ENCODE results near the gene ABHD16A. TPM values are rescaled to one million over a fixed set of nuclear protein-coding genes. Genes with fewer than 3 reads are reported as not detected.

The ABHD16A gene
- total RNA-seq, 1 donor from 2014 or later = 38.8 TPM

DNA sequence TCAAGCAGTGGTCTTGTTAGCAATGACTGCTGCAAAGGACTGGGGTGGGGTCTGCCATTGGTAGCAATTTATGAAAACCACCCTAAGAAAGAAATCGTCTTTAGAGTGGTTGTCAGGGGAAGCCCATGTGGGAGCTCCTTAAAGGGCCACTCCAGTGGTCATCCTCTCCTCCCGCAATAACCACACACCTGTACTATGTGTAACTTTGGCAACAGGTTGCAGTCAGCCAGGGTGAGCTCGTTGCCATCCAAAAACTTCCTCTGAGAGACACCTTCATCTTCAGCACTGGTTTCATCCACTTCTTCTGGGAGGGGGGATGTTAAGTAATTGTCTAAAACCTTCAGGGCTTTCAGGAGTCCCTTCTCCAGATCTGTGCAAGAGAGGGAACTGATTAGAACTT lies 28.9 kb upstream of the ABHD16A start:
- no peak for DNase-seq (ENCODE audit: low spot score)

DNA sequence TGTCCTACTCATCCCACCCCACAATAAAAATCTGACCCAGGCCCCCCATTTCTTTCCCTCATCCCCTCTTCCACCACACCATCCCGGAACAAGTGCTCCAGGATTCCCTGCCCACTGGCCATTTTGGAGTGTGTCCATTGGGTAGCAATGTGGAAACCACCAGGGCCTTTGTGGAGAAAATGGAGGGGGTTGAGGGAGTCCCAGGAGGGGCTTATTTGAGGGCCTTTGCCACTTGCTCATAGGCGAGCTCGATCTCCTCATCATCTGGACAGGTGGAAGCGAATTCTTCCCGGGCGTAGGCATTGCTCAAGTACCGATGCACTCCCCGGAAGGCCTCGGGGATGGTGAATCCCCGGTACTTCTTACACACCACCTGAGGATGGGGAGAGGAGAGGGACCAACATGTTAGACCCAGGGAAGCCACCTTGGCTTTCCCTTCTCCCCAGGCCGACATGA lies 27.5 kb upstream of the ABHD16A start:
- DNase-seq (ENCODE audit: low spot score) = no peak

DNA sequence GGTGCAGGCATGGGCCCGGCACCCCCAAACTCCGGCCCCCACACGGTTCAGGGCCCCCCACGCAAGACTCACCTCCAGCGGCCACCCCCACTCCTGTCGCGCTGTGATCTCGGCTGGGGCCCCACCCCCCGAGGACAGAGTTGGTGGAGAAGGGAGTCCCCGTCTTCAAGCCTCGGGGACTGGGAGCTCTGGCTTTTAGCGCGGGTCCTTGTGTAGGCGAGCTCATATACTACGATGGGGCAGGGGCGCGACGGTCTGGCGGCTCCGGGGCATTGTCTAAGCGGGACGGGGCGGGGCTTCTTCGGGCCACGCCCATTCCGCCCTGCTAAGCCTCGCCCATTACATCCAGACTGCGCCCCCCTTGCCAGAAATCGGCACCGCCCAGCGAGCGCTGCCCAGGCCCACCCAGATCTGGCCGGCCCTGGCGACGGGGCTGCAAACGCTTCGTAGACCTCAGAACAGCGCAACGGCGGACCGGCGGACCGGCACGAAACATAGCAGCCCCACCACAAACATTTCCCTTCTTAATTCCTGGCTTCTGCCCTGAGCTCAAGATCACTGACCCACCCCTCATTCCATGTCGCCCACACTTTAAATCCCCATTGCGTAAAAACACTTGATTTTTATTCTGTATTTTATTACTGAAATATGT lies 27.0 kb upstream of the ABHD16A start:
- DNase-seq (ENCODE audit: low spot score) = peak; percentile 97

DNA sequence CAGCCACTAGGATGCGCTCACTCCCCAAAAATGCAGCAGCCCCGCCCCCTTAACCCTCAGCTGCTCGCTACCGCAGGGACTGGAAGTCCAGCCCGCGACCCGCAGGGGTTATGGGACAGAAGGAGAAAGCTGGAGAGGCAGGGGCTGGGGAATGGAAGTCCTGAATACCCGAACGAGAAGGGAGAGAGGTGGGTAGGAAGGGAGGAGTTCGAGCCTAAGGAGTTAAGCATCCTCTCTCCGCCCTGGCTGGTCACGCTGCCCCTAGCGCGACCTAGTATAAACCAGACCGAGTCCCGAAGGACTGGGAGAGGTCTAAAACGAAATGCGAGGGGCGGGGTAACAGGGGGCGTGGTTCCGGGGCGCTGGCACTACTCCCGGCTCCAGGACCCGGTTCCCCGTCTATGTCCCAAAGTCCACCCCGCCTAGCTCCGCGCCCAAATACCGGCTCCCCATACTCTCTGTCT lies 26.4 kb upstream of the ABHD16A start:
- peak; percentile 93 for DNase-seq (ENCODE audit: low spot score)

DNA sequence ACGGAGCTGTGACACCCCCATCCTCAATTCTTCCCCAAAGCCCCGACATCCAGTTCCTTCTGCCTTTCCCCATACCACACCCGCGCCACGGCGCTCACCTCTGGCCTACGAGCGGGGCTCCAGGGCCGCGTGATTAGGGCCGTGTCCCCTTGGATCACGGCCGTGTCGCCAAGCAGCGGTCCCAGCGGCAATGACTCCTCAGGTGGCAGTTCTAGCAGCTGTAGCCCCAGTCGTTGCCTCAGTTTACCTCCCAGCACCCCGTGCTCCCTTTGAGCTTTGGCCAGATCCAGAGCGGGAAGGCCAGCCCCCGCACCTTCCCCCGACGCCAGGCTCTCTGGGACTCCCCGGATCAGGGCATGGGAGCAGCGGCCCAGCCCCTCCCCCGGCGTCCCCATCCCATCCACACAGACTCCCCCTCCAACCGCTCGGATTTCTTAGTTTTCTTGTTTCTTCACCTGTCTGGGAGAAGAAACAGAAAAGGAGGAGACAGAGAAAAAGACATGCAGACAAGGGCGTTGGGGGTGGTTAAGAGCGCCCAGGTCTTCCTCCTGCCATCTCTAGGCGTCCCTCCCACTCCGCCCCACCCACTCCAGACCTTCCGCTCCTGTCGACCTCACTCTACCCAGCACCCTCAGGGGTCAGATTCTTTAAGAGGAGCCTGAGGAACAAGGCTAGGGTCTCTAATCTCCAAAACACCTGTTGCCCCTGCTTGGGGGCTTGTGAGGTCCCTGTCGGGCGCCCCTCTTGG lies 25.8 kb upstream of the ABHD16A start, which contains the start of gene DDAH2:
DDAH2 (minus strand) TSS at position 533 of the 748 bp plus-strand sequence; CDS start at position 395, 138 bp downstream.
- DNase-seq (ENCODE audit: low spot score) = no peak

DNA sequence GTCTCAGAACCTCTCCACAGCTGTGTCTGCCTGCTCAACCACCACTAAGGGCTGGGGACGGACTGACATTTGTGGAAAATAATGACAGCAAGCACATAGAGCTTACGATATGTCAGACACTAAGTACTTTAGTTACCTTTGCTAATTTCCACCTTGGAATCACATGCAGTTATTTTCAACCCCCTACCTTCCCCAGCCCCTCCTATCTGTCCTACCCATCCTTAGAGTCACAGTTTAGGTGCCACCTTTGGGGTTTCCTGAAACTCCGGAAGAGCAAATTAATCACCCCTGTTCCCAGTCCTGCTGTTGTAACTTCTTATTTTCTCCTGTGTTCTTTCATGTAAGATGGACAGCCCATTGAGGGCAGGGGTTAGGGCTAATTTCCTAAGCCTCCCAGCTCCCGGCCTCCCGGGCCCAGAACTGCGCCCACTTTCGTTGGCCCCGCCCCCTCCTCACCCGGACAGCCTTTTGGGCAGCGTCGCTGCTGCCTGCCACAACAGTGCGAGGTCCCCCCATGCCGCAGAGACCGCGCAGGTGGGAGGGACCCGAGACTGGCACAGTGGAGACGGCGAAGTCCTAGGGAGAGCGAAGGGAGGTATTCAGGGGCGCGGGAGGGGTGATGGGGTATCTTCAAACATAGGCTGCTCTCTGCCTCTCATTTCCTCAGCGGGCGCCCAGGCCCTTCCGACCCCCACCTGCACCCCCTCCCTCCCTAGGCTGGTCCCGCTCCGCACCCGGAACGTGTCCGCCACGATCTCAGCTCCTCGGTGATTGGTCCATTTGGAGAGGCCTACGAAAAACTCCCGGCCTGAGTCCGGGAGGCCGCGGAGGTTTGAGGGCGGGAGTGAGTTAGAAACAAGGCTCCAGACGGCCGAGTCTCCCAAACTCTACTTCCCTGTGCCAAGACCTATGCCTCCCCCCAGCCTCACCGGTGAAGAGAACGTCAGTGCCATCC lies 24.9 kb upstream of the ABHD16A start:
- no peak for DNase-seq (ENCODE audit: low spot score)

DNA sequence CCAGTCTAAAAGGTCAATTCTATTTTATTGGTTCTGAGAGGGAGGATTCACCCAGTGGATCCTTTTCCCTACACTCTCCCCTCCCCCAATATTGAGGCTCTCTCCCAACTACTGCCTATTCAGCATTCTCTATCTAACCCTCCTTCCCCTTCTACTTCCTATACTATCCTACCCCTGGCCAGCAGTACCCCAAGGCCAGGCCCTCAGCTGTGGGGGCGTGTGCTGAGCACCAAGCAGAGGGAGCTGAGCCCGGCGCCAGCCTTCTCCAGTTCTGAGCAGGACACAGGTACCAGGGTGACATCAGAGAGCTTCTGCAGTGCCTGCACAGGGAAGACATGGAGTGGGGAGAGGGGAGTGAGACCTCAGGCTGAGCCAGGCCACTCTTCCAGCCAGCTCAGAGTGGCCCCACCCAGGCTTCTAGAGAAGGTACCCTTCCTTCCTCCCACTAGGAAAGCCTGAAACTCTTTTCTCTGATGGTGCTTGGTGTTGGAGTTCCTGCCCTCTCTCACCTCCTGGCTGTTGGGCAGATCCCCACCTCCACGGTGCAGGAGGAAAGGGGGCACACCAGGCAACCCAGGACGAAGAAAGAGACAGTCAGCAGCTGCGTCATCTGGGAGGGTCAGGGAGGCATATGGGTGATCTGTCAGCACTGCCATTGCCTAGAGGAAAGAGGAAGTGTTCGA lies 24.1 kb upstream of the ABHD16A start:
- DNase-seq (ENCODE audit: low spot score) = no peak

DNA sequence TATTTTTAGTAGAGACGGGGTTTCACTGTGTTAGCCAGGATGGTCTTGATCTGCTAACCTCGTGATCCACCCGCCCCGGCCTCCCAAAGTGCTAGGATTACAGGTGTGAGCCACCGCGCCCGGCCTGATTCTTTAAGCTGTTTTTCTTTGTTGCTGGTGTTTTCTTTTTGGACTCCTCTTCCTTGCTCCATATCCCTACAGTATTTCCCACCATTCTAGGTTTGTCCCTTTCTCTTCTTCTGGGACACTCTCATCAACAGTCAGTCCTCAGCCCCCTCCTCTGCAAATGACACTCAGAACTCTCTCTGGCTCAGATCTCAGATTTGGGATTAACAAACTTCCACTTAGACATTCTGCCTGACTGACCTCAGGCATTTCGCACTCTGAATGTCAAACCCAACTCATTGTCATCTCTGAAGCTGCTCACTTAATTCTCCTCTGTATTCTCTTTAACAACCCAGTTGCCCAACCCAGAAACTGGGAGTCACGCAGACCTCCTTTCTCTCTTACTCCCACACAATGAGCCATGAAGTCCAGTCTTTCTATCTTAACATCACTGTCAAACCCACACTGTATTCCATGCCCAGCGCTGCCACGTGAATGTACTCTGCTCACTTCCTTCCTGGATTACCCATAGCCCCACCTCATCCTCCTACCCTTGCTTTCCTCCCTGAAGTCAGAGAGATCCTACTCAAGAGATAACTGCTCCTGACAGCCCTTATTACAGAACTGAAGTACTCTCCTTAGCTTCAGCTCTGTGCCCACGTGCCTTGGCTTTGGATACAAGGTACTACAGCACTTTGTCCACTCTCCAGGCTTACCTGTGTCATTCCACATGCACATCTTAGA lies 22.6 kb upstream of the ABHD16A start:
- no peak for DNase-seq (ENCODE audit: low spot score)

DNA sequence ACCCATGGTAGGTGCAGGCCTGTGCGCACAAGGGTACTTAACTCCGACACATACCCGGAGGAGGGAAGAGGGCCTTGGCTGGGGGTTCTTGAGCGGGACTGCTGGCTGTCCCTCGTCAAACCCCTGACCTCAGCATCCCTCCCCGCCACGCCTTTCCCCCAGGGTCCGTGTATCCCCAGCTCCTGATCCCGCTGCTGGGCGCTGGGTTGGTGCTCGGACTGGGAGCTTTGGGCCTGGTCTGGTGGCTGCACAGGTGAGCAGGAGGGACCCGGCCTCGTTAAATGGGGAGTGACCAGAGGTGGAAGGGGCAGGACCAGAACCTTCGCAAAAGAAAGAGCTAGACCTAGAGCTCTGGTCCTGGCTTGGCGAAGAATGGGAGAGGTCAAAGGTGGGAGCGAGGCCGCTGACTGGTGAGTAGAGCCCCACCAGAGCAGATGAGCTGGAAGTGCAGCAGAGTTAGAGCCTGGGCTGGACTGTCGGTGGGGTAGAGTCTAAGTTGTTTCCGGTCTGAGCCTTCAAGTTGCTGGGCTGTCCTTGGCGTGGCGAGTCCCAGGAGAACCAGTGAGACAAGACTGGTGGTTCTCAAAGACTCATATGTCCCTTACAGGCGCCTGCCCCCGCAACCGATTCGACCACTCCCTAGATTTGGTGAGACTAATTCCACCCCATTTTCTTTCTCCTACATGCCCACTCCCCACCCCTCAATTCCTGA lies 21.0 kb upstream of the ABHD16A start:
- DNase-seq (ENCODE audit: low spot score) = no peak

DNA sequence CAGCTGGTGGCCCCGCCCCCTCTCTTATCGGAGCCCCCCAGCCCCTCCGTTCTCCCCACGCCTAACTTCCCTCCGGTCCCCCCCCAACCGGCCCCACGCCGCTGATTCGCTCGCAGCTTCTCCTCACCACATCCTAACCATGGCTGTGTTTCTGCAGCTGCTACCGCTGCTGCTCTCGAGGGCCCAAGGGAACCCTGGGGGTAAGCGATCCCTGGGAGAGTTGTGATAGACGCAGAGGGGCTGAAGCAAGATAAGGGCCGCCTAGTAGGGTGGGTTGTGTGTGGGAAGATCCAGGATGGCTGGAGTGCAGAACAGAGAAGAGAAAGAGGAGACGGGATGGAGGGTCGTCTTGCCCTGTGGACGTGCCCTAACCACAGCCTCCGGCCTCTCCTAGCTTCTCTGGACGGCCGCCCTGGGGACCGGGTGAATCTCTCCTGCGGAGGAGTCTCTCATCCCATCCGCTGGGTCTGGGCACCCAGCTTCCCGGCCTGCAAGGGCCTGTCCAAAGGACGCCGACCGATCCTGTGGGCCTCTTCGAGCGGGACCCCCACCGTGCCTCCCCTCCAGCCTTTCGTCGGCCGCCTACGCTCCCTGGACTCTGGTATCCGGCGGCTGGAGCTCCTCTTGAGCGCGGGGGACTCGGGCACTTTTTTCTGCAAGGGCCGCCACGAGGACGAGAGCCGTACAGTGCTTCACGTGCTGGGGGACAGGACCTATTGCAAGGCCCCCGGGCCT lies 20.3 kb upstream of the ABHD16A start, which contains the start of gene MPIG6B:
MPIG6B (plus strand) TSS at position 129 of the 735 bp plus-strand sequence; CDS start at position 140, 11 bp downstream.
- DNase-seq (ENCODE audit: low spot score) = no peak

DNA sequence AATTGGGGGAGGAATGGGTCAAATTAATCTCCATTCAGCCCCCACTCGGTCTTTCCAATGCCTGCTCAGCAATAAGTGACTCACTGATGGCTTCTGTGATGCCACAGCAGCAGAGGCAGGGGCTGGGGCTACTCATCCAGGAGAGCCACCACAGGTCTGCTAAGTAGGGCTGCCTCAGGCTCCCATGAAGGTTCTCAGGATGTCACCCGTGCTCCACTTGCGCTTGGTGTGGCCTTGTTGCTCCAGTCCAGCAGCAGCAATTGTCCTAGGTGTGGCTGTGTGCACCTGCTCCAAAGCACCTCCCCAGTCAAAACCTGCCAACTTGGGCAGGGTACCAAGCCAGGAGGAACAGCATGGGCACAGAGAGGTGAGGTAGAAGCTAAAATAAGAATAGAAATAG lies 19.0 kb upstream of the ABHD16A start:
- no peak for DNase-seq (ENCODE audit: low spot score)

DNA sequence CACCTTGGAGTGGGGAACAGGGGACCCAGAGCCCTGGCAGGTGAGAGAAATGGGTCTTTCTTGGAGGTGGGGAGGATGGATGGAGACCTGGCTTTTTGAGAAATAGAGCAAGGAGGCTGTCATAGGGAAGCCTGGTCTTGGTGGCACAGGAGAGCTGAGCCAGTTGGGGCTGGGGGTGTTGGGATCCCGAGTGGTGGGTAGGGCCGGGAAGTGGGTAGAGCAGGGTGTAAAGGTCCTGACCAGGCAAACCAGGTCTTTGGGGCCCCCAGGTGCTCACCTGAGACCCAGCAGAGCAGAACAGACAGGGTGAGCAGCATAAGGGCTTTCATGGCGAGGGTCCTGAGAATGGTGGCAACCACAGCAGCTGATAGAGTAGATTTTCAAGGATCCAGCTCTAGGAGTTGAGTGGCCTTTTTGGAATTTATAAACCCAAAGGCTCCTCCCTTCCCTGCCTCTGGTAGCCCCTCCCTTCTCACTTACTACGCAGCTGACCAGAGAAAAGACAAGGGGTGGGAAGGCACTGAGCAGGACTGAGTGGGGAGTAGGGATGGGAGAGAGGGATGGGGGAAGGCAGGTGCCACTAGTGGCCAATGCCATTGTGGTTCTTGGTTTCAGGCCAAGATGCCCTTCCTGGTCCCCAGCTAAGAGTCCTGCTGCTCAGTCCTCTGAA lies 18.4 kb upstream of the ABHD16A start, which contains the start of gene LY6G6C:
LY6G6C (minus strand) TSS at position 396 of the 670 bp plus-strand sequence; CDS start at position 329, 67 bp downstream.
- DNase-seq (ENCODE audit: low spot score) = no peak

DNA sequence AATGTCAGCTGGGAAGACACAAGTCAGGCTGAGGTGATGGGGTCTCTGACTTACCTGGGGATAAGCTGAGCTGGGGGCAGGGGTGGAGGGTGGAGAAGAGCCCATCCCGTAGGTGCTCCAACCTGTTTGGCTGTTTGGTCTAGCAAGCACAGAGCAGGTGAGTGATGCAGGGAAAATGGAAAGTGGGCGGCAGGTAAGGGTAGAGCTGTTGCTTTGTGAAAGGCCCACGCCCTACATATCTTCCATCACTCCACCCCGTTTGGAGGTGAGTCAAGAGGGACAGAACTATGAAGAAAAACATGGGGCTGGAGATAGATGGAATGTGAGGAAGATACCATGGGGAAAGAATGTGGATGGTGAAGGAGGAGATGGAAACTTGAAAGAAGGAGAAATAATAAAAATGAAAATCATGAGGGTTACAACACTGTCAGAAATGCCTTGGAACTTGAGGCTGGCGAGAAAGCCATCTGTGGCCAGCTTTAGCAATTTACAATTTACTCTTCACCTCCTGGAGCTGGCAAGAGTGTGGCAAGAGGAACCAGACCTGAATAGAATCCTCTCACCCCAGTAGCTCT lies 17.2 kb upstream of the ABHD16A start:
- DNase-seq (ENCODE audit: low spot score) = no peak

DNA sequence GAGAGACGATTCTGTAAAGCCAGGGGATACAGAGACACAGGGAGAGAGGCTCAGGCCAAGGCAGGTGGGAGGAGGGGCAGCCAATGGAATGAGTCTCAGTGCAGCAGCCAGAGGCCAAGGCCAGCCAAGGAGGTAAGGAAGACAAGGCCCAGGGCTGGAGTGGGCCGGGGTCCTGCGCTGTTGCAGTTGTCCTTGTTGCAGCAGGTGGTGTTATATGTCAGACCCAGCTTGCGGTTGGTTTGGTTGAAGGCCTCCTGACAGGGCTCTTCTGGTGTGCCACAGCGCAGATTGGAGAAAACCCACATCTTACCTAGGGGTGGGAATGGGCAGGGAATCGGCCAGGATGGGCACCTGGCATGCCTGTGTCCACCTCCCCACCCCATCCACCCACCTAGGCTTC lies 15.9 kb upstream of the ABHD16A start:
- no peak for DNase-seq (ENCODE audit: low spot score)

DNA sequence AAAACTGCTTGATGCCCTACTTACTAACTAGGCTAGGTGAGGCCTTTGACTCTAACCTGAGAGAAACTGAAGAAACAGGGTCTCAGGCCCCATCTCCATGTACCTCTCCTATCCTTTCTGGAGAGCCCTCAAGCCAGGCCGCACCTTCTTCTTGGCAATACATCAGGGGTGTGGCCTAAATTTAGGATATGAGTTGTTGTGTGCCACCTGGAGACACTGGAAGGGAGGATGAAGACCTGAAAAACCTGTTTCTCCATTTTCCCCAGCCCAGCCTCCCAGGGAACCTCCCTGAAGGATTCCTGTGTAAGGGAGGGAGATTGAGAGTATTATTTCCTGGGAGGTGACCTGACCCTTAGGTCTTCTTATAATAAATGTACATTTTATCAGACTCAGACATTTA lies 15.1 kb upstream of the ABHD16A start:
- no peak for DNase-seq (ENCODE audit: low spot score)

DNA sequence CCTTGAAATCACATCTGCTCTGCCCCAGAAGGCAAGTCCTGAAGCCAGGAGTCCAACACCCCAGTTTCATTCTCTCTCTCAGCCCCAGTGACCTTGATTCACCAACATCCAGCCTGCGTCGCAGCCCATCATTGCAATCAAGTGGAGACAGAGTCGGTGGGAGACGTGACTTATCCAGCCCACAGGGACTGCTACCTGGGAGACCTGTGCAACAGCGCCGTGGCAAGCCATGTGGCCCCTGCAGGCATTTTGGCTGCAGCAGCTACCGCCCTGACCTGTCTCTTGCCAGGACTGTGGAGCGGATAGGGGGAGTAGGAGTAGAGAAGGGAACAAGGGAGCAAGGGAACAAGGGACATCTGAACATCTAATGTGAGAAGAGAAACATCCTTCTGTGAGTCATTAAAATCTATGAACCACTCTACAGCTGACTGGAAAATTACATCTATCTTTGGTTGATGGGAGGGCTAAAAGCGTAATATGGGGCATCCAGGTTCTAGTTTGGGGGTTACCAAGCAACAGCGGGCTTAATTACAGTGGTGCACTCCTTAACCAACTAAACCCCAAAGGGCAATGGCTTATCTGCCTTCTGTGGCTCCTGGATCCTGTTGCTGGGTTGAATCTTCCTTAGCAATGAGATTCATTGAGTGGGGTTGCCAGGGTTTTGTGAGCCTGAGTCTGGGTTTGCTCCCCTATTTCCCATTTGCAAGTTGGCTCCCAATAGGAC lies 14.5 kb upstream of the ABHD16A start:
- no peak for DNase-seq (ENCODE audit: low spot score)

All from mesenteric fat pad (tissue), 1 donor.